ENCODE results near the gene SLC6A6.

The SLC6A6 gene

GRCh38 chr3:14534516-14535191, 132.2 kb downstream of the SLC6A6 start:
- Histone ChIP-seq H4K20me1 (no peaks in the 10 kb centered on the region; a peak in 4 of 22 replicates), H3K4me1 (peaks cover 0 to 7% (median 0%) of the 10 kb centered on the region in 10 experiments; a peak in 2 of 20 replicates), H3K4me2 (no peak overlapping the region), H3K9me3 (replicated peaks in 1 of 11) (peaks cover 0 to 6% (median 0%) of the 10 kb centered on the region in 11 experiments; a peak in 5 of 22 replicates), H3K4me3 (no peak overlapping the region), H3K9ac (no peak overlapping the region), H3K27me3 (no peaks in the 10 kb centered on the region), H3K36me3 (no peaks in the 10 kb centered on the region), H3K27ac (no peak overlapping the region)
- TF ChIP-seq Cebpa-rat (IDR thresholded peaks at IDR 0.05) = no peak

- Histone ChIP-seq H3K4me1 (peaks cover 0 to 9% (median 0%) of the 10 kb centered on the region in 10 experiments; a peak in 2 of 20 replicates), H3K4me3 (no peak overlapping the region), H3K4me2 (no peak overlapping the region)
These were observed 133.2 kb downstream of the SLC6A6 start for GRCh38 chr3:14535616-14536015.

DNA sequence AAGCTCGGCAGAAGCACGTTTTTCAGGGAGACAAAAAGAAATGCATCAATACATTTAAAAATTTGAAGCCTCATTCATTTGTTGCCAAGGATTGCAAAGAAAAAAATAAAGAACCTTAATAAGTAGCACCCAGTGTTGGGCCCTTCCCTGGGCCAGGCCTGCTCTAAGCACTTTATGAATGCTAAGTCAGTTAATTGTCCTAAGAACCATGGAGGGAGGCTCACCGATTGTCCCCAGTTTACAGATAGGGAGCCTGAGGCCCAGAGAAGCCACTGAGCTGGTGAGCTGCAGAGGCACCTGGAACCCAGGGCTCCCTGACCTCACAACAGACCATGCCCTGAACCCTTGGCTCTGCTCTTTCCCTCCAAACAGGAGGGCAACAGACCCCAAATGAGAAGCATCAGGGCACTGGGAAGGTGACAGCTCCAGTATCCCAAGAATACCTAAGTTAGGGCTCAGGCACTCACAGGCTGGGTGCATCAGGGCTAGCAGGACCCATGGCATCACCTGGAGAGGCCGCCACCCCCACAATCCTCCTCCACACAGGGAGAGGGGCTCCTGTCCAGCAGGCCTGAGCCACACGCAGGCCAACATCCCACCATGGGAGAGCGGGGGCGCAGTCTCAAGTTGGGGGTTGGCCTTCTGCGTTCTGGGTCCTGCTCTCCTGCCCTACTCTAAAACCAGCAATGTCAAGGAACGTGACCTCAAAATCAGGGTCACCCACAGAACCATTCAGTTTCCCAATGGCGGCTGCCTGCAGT, 133.8 kb downstream of the SLC6A6 start:
- no peak for TF ChIP-seq Cebpa-rat (IDR thresholded peaks at IDR 0.05)
- Histone ChIP-seq H3K4me3 (no peak overlapping the region), H3K36me3 (no peaks in the 10 kb centered on the region), H3K27me3 (no peaks in the 10 kb centered on the region), H3K4me1 (peaks cover 0 to 9% (median 0%) of the 10 kb centered on the region in 10 experiments; a peak in 2 of 20 replicates), H3K27ac (no peak overlapping the region), H3K4me2 (no peak overlapping the region), H3K9ac (no peak overlapping the region), H3K9me3 (replicated peaks in 1 of 11) (no peaks in the 10 kb centered on the region), H4K20me1 (no peaks in the 10 kb centered on the region; a peak in 4 of 22 replicates)

More at GRCh38 chr3:14535616-14536015, 133.2 kb downstream of the SLC6A6 start:
- no peaks in the 10 kb centered on the region; a peak in 4 of 22 replicates for H4K20me1 ChIP-seq
- H3K9ac ChIP-seq = no peak overlapping the region
- H3K27ac ChIP-seq = no peak overlapping the region
- no peaks in the 10 kb centered on the region for H3K36me3 ChIP-seq
- H3K27me3 ChIP-seq = no peaks in the 10 kb centered on the region
- H3K9me3 ChIP-seq (replicated peaks in 1 of 11) = no peaks in the 10 kb centered on the region
- TF ChIP-seq Cebpa-rat (IDR thresholded peaks at IDR 0.05) = no peak

DNA sequence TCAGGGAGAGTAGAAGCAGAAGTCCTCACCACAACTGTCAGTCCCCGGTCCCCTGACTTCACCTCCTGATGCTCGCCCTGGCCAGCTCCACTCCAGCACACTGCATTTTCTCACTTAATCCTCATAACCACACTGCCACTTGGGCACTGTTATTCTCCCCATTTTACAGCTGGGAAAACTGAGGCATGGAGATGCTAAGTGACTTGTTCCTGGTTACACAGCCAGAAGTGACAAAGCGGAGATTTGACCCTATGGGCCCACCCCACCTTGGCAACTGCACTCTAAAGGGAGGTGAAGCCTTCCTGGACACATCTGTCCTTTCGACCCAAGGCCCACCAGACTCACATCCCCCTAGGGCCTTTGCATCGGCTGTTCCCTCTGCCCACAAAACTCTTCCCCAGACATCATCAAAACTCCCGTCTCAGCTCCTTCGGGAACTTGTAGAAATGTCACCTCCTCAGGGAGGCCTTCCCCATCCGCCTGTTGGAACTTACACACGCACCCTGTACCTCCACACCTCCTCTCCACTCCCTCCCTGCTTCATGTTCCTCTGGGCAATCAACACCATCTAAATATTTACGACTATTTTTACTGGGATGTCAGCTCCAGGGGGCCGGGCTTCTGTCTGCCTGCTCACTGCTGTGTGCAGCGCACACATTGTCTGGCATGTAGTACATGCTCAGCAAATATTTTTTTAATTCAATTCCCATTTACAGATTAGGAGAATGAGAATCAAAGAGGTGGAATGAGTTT, 134.6 kb downstream of the SLC6A6 start:
- Histone ChIP-seq H3K4me2 (no peak overlapping the region), H3K27ac (no peak overlapping the region), H3K9ac (no peak overlapping the region), H3K4me3 (no peak overlapping the region), H3K4me1 (peaks cover 0 to 9% (median 0%) of the 10 kb centered on the region in 10 experiments; a peak in 2 of 20 replicates), H4K20me1 (no peaks in the 10 kb centered on the region; a peak in 3 of 22 replicates), H3K9me3 (replicated peaks in 1 of 11) (no peaks in the 10 kb centered on the region), H3K36me3 (no peaks in the 10 kb centered on the region), H3K27me3 (no peaks in the 10 kb centered on the region)
- TF ChIP-seq Cebpa-rat (IDR thresholded peaks at IDR 0.05) = no peak

GRCh38 chr3:14537590-14538450, 135.4 kb downstream of the SLC6A6 start:
- Histone ChIP-seq H3K9ac (no peak overlapping the region), H3K9me3 (replicated peaks in 1 of 11) (no peaks in the 10 kb centered on the region), H4K20me1 (peaks cover 0 to under 1% (median 0%) of the 10 kb centered on the region in 11 experiments; a peak in 3 of 22 replicates), H3K27me3 (no peaks in the 10 kb centered on the region), H3K4me1 (peaks cover 0 to 9% (median 0%) of the 10 kb centered on the region in 10 experiments; a peak in 2 of 20 replicates), H3K27ac (no peak overlapping the region), H3K4me3 (no peak overlapping the region), H3K36me3 (no peaks in the 10 kb centered on the region), H3K4me2 (no peak overlapping the region)
- no peak for TF ChIP-seq Cebpa-rat (IDR thresholded peaks at IDR 0.05)

DNA sequence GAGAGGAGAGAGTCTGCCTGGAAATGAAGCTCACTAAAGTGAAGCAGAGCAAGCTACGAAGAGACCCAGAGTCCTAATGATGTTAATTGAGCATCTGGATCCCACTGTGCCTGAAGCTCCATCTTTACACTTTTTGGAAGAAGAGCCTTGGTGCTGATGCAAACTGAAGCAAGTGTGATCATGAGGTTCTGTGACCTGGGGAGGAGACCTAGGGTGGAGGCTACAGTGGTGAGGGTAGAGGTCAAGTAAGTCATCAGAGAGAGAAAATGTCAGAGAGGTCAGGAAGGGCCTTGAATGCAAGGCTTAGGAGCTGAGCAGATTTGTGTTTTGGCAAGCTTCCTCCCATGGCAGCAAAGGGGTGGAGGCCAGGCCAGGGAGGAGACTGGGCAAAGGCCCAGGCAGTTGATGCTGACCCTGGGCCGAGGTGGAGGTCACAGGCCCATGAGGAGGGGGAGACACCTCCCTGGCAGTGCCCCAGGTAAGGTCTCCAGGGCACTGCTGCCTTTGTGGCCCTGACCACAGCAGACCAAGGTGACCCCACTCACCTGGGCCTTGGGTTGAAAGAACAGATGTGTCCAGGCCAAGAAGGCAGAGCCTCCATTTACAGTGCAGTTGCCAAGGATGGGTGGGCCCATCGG, 136.2 kb downstream of the SLC6A6 start:
- Histone ChIP-seq H3K9ac (no peak overlapping the region), H3K36me3 (no peaks in the 10 kb centered on the region), H3K4me1 (peaks cover 0 to 9% (median 0%) of the 10 kb centered on the region in 10 experiments; a peak in 2 of 20 replicates), H3K4me2 (no peak overlapping the region), H3K27me3 (no peaks in the 10 kb centered on the region), H3K9me3 (replicated peaks in 1 of 11) (no peaks in the 10 kb centered on the region), H3K27ac (no peak overlapping the region), H3K4me3 (no peak overlapping the region), H4K20me1 (peaks cover 0 to 7% (median 0%) of the 10 kb centered on the region in 11 experiments; a peak in 4 of 22 replicates)
- TF ChIP-seq Cebpa-rat (IDR thresholded peaks at IDR 0.05) = no peak

All from BLaER1 treated with 17β-estradiol and CSF1 and Interleukin-3, amounts not matched to agents 10 nM and 100 nM (cell line).